ENCODE measurements around the gene RGS18.
"Not testable (repeated sequence)": the region's sequence is repeated elsewhere in the genome, so short reads cannot be mapped to it uniquely, and the experiment has no call there.

The RGS18 gene, protein sequence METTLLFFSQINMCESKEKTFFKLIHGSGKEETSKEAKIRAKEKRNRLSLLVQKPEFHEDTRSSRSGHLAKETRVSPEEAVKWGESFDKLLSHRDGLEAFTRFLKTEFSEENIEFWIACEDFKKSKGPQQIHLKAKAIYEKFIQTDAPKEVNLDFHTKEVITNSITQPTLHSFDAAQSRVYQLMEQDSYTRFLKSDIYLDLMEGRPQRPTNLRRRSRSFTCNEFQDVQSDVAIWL

DNA sequence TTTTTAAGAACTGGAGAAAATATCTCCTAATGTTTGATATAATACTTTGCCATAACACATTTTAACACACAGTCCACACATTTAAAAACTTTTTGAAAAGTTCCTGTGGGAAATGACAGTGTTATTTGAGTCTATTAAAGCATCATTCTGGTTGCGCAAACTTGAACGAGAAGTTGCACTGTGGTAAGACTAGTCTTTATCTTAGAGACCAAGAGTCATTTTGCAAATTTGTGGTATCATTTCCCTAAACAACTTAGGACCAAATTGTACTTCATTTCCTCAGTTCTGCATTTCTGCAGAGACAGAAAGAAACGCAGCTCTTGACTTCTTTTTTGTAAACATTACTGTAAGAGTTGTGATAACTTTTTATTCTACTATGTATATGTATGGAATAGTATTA, at the start of gene RGS18:
TSS of gene RGS18 (plus strand) at position 282 of the 400 bp plus-strand sequence. CDS start 176 bp downstream, outside the sequence.
- peak; percentile 46 for DNase-seq

DNA sequence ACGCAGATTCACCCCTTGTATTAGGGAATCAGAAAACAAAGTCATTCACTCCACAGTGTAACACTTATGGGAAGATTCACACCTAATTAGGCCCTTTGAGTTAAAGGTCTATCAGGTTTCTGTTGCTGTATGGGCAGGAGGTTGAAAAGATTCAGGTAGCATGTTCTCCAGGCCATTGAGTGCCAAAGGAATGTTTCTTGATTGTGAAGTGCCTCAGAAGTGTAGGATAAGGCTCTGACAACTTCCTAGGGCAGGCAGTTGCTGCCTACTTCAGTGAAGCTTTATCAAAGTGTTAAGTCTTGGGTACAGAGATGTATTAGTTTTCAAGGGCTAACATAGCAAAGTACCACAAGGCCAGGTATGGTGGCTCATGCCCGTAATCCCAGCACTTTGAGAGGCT, 48.7 kb upstream of the RGS18 start:
- DNase-seq, result no peak

DNA sequence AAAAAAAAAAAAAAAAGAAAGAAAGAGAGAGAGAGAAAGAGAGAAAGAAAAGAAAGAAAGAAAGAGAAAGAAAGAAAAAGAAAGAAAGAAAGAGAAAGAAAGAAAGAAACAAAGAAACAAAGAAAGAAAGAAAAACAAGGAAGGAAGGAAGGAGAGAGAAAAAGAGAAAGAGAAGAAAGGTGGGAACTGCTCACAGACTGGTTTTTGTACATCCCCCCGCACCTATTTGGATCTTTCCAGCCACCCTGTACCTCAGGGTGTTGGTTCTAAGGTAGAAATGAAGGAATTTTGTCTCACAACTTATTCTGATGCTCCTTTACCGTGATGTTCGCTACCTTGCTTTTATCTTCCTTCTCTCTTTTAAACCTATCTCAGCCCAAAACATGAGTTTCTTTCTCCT, 43.3 kb upstream of the RGS18 start:
- DNase-seq, result no peak

DNA sequence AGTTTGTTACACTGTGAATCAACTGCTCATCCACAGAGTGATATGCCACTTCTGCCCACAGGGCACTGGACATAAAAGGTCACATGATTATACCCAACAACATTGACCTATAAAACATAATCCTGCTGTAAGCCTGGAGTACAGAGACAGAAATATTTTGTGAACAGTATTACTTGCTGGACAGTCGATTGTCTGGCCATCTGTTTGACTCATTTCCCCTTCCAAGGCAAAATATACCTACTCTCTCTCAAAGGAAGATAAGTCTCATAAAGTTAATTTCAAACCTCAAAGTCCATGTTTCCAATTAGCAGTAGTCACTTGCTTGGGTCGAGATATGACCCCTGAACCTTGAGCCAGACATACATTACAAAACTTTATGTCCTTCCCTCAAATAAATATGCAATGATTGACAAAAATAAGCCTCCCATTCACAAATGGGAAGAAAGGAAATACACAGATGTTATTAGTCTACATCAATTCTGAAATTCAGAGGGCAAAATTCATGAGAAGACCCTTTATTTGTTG, 39.3 kb upstream of the RGS18 start:
- no peak for DNase-seq

DNA sequence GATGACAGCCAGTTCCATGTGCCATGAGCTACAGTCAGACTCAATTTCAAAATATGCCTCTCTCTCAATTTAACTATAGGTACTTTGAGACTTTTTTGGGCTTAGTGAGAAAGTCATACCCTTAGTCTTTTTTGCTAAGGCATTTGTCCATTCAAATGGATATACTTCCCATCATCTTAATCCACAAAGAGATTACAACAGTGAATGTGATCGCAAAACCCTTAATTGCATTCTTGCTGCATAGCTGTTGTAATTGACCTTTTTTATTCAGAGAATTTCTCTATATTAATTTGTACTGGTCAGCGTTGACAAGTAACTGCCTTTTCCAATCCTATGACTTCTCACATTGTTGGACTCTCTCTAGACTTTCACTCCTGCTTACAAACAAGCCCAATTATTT, 38.6 kb upstream of the RGS18 start:
- DNase-seq, result no peak

DNA sequence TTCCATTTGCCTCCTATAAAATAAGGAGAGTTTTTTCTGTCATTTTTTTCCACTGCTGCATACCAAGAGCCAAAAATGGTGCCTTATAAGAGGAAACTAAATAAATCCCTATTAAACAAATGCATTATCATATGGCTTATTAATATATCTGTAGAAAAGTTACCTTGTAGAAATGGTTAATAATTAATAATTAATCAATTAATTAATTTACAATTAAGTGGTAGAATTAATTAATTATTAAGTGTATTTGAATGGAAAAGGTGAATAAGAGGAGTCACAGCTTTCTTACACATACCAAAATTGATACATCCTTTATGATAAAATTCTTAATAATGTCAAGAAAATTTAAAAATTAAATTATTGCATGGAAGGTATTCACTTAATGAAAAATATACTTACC, 35.6 kb upstream of the RGS18 start:
- DNase-seq, result no peak

DNA sequence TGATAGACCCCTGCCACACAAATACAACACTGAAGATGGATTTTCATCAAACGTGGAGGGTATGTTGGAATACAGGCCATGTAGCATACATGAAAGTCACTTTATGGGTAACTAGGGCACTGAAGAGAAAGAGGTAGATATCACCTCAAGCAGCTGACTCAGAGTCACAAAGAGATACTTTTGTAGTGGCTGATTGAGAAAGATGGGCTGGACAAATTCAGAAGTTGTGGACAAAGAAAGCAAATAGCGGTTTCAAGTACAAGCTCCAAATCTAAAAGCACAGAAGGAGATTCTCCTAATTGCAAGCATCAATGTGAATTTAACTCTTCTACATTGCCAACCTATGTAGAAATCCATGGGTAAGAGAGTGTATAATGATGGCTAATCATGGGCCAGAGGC, 35.0 kb upstream of the RGS18 start:
- DNase-seq, result no peak

DNA sequence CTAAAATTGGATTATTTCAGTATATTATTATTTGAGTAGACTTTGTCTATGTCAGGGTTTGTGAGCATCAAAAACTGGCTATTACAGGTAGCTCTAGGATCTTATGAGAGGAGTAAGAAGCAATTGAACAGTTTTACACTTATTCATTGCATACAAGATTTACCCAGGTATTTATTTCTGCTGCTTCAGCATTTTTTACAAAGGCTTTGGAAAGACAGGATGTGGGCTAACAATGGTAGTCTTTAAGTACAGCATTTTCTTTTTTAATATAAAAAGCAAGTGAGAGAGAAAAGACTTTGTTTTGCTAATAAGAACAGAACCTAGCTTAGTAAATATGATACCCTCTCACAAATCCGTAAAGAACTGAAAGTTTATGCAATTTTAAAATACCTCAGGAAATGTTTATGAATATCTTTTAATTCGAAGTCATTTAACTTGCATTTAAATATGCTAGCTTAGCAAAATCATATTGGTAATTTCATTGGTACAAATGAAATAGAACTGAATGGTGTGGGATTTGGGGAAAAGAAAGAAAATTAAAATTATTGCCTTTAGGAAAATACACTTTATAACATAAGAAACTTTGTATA, 32.1 kb upstream of the RGS18 start:
- no peak for DNase-seq

DNA sequence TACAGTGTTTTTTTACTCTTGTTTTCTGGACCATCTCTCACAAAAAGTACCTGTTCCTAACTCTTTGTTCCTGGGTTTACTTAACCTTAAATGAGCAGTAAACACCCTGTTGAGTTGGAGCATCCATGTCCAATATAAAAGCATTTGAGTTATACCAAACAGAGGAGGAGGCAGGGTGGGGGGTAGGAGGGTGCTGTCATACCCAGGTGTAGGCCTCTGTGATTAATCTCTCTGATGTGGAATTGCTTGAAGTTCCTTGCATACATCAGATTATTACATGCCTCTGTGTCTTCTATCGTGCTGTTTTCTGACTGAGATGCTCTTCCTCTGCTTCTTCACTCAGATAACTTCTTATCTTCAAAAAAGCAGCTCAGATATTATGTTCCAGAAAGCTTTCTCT, 28.1 kb upstream of the RGS18 start:
- no peak for DNase-seq

DNA sequence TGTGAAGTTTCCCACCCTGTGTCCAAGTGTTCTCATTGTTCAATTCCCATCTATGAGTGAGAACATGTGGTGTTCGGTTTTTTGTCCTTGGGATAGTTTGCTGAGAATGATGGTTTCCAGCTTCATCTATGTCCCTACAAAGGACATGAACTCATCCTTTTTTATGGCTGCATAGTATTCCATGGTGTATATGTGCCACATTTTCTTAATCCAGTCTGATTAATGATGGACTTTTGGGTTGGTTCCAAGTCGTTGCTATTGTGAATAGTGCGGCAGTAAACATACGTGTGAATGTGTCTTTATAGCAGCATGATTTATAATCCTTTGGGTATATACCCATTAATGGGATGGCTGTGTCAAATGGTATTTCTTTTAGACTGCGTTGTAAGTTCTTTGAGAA, 27.4 kb upstream of the RGS18 start:
- DNase-seq, result not testable (repeated sequence)

DNA sequence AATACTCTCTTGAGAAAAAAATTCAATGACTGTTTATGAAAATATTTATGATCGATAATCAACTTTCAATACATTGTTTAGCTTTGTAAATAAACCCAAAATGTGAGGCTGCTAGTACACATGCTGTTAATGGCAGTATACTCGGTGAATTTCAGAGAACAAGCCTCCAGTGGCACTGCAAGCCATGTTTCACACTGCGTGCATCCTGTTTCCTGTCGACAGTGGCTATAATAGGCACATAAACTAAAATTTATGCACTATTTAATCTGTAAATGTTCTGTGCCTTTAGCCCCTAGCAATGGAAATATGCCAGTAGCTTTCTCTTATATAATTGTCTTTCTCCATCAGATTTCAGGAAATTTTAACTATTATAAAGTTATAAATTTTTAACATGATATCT, 26.3 kb upstream of the RGS18 start:
- no peak for DNase-seq

DNA sequence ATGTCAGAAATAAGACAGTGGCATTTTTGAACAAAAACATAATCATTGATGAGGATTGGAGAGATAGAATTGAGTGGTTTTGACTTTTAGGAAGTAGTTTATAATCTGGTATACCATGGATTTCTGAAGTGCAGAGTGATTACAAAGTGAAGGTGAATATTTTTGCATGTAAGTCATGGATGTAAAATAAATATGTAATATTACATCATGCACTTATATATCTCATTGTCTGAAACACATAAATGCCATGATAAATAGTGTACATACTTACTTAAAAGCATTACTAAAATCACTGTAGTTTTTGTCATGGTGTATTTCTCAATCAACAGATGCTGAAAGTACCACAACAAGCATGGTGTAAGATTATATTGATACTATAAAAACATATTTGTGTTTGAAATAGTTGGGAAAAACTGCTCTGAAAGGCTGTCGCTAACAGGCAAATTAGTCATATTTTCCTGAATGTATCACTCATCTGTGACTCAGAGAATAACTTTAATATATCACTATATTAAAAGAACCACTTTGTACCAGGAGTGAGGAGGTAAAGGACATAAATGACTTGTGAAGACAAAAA, 24.8 kb upstream of the RGS18 start:
- DNase-seq, result peak; percentile 73

DNA sequence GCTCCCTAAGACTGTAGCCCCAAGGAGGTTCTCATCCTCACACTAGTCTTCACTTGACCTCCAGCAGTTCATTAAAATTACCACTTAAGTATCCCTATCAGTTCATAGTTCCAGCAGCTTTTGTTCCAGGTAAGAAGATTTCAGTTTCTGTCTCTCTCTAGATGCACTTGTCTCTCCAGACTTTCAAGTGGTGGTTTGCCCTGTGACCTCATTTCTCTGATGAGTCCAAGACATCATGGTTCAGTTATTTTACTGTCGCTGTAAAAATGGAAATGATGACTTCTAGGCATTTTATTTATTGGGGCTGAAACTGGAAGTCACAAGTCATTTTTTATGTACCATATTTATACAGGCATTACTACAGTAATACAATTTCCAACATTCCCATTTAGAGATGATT, 17.9 kb upstream of the RGS18 start:
- DNase-seq, result no peak

DNA sequence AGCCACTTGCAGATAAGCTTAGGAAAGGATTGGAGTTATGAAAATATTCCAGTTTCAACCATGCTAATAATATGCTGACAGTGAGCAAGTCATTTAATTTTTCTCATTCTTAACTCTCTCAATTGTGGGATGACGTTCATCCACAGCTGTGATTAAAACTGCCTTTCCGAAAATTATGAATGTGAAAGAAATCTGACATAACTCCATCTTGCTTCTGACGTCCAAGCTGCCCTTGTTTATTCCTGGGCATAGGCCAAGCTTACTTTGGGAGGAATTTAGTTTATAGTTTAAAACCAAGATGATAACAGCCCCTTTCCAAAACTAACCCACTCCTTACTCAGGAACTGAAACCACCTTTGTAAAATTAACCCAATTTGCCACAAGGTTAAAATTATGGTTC, 11.0 kb upstream of the RGS18 start:
- DNase-seq, result no peak

DNA sequence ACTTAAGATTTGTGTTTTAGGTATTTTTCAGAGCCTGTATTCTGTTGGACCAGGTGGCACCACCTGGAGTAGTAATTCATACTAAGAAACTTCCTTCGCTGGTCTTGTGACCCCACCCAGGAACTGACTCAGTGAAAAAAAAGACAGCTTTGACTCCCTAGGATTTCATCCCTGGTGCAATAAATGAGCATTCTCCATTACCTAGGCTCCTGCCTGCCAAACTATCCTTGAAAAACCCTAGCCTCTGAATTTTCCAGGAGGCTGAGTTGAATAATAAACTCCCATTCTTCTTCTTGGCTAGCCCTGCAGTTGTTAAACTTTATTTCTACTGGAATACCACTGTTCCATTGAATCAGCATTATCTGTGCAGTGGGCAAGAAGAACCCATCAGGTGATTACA, 10.6 kb upstream of the RGS18 start:
- DNase-seq, result peak; percentile 53

DNA sequence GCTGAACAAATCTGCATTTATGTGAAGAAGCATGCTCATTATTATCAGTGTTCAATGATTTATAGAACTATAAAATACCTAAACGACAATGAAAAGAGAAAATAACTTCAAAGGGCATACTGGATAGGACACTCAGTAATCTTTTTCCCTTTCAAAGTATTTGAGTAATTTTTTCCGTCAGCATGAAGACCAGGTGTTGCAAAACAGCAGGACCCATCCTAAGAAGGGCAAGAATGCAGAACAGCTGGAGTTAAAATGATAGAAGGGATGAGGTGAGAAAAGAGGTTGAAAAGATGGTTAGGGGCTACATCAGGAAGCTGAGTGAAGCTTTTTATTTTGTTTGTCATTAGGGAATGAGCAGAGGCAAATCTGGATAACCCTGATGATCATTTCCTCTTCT, 7.1 kb upstream of the RGS18 start:
- no peak for DNase-seq

DNA sequence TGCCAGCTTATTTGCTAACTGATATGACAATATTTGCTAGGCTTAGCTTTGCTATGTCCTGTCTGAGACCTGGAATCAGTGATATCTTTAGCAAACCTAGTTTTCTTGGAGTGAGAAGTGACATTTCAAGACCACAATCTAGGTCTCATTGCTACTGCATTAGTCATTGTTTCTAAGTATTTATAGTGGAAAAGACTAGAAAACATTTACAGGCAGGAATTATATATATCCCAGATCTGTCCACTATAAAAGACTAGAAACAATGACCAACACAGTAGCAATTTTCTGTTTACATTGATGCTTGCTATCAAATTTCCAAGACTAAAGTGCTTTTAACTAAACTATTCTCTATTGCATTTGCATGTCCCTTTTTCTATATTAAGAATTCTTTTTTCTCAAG, 5.0 kb upstream of the RGS18 start:
- DNase-seq, result peak; percentile 80

DNA sequence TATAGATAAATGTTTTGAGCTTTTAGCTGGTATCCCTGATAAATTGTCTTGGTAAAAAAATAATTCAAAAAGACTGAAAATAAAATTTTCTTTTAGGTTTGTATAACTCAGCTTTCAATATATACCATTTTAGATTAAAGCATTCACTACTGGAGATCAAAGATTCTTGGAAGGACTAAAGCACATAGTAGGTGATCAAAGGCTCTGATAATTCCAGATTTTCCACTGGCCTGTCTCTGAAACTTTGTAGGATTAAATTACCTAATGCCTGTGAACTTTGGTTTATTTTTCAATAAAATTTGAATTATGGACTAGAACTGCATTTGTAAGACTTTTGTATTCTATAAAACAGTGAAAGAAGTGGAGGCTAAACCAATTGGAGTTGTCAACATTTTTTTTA, 1.2 kb upstream of the RGS18 start:
- no peak for DNase-seq

DNA sequence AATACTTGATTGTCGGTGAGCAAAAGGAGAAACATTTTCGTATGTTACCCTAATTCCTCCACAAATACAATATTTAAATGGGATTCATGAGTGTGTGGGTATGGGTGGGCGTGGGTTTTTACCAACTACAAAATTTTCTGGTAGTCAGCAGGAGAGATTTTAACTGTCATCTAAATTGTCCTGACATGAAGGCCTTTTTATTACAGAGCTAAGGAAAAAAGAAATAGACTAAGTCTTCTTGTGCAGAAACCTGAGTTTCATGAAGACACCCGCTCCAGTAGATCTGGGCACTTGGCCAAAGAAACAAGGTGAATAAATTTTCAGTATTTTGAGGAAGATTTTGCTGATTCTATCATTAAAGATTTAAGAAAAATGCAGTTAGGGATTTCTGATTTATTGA, 752 bp downstream of the RGS18 start:
- DNase-seq, result no peak

DNA sequence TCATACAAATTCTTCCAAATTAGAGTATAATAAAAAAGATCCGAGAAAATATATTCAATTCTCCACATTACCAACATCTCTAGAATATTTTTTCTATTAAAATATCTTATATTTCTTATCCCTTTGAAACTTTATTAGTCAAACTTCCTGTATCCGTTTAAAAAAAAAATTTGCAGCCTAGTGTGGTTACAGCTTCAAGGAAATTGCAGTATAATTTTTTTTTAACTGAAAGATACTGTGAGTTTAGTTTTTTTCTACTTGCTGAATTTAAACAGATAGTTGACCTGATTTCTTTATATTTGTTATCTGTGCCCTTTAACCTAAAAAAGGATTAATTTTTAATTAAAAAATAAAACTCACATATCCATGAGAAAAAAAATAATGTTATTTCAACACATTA, 1.5 kb downstream of the RGS18 start:
- no peak for DNase-seq

DNA sequence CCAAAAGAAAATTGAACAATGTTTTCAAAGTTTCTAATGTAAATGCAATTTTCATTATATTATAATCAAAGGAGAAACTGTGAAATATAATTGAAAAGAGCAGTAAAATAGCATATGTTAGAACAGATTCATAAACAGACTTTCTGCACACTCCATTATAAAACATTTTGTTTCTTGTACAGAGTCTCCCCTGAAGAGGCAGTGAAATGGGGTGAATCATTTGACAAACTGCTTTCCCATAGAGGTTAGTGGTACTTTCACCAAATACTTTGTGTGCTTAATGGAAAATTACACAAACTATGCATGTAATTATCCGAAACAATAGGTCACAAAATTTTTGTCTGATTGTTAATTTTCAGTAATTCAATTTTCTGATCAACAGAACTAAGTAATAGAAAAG, 1.9 kb downstream of the RGS18 start:
- DNase-seq, result peak; percentile 28

DNA sequence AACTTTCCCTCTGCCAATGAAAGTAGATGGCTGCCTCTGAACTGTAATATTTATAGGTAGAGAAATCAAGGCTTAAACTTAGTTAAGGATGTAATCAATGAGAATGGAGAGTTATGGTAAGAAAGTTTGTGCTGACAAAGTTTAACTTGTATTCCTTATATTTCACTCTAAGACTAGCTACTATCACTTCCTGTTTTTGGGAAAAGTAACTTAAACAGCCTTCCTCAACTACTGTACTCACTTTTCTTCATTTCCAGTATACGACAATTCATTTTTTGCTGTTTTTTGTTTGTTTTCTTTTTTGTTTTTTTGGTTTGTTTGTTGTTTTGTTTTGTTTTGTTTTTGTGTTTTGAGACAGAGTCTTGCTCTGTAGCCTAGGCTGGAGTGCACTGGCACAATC, 3.7 kb downstream of the RGS18 start:
- no peak for DNase-seq

DNA sequence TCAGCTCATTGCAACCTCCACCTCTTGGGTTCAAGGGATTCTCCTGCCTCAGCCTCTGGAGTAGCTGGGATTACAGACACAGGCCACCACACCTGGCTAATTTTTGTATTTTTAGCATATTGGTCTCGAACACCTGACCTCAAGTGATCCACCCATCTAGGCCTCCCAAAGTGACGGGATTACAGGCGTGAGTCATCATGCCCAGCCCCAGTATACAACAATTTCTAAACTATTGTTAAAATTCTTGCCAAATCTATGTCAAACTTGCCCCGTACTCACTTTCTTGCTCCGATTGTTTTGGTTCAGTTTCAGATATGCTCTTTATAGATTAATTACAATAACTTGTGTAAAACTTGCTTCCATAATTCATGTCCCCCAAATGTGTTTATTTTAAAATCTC, 4.1 kb downstream of the RGS18 start:
- no peak for DNase-seq

DNA sequence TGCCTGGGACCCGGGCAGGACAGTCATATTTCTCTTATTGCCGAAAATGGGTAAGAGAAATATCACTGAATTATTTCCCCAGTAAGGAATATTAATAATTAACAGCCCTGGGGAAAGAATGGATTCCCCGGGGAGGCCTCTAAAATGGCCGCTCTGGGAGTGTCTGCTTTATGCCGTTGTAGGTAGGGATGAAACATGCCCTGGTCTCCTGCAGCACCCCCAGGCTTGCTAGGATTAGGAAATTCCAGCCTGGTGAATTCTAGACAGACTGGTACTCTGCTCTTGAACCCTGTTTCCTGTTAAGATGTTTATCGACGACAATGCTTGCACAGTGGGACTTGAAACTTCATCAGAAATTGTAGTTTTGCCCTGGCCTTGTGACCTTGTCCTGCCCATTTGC, 6.7 kb downstream of the RGS18 start:
- not testable (repeated sequence) for DNase-seq

DNA sequence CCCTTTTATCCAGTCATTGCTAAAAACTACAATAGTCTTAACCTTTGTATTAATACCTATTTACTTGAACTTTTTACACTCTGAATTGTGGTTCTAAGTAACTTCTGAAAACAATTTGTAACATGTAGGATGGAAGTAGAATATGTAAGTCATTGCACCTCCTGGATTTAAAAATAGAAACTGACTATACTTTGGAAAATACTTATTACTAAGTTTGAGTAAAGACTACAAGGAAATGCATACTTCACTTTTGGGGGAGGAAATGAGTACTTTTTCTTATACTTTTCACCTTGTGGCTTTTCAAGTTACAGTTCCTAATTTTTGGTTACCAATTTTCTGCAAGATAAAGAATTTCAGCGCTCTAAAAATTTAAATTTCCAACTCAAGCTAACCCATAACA, 8.7 kb downstream of the RGS18 start:
- DNase-seq, result no peak

All from fibroblast of skin of right quadriceps (primary cell).